GM12878 (cell line): ENCODE data around the gene PPIE. TPM values are rescaled to one million over a fixed set of nuclear protein-coding genes. Genes with fewer than 3 reads are reported as not detected.

Source experiments
- ATAC-seq: fragments of 200-7000 bp; cut with Tn5 transposase; 3 replicates; pipeline ENCODE4 v1.9.1; 2020; ENCODE audit warnings: mild to moderate bottlenecking, moderate library complexity
- BruUV-seq: library from RNA; stranded (reverse); fragments of 400-500 nt; replicated peaks from 2 replicates; lab custom pipeline; 2021; lab: Mats Ljungman, UMichigan
- CTCF ChIA-PET: fragments of 300-600 bp; sonication (Branson Sonifier 250); formaldehyde crosslinking; extraction: SDS; loops from one replicate; lab custom pipeline; 2021; ENCODE audit warnings: inconsistent platforms; lab: Yijun Ruan, JAX
- POLR2A ChIA-PET: fragments of 350-600 bp; formaldehyde crosslinking; extraction: SDS; loops from one replicate; lab custom pipeline; 2021; ENCODE audit warnings: inconsistent platforms; lab: Charles Lee
- RAD21 ChIA-PET: fragments of 300-600 bp; sonication (Branson Sonifier 250); formaldehyde crosslinking; loops from one replicate; lab custom pipeline; 2023; ENCODE audit warnings: antibody characterized with exemption; ENCODE audit not compliant: unreplicated experiment; lab: Charles Lee
- SMC1A ChIA-PET: fragments of 300-600 bp; sonication (Branson Sonifier 250); formaldehyde crosslinking; loops from one replicate; lab custom pipeline; 2023; ENCODE audit not compliant: unreplicated experiment, uncharacterized antibody; lab: Charles Lee
- DNase-seq: peaks from one replicate; pipeline ENCODE4 v3.0.0-alpha.2; 2011; ENCODE audit warnings: low read depth, low spot score
- FAIRE-seq: peaks from 3 replicates; lab custom pipeline; 2011; peaks lifted over from hg19 to GRCh38; lab: Jason Lieb, UNC
- H2AFZ ChIP-seq: 2 replicates; pipeline ENCODE4 v1.6.0; 2011; ENCODE audit warnings: low read depth, low read length, control low read depth; ENCODE audit not compliant: control insufficient read depth
- H3K27ac ChIP-seq: 2 replicates; pipeline ENCODE4 v1.5.1; 2011; ENCODE audit warnings: control low read depth; ENCODE audit not compliant: control insufficient read depth, insufficient read depth
- H3K27me3 ChIP-seq, 2 experiments: replicated peaks in 1 of 2; 2 replicates each; pipeline versions ENCODE4 v1.6.0 to v1.6.1; 2011; ENCODE audit warnings: low read length in 1 of 2; ENCODE audit not compliant: control insufficient read depth in 2 of 2, insufficient read depth in 2 of 2
- H3K36me3 ChIP-seq, 2 experiments: 2 replicates each; pipeline ENCODE4 v1.5.1; 2011; ENCODE audit warnings: low read length in 1 of 2; ENCODE audit not compliant: control insufficient read depth in 2 of 2, insufficient read depth in 2 of 2
- H3K4me1 ChIP-seq: 2 replicates; pipeline ENCODE4 v1.6.1; 2011; ENCODE audit warnings: mild to moderate bottlenecking, low read length, moderate library complexity, mixed read lengths; ENCODE audit not compliant: control insufficient read depth, insufficient read depth
- H3K4me2 ChIP-seq: 2 replicates; pipeline ENCODE4 v1.6.0; 2011; ENCODE audit warnings: control low read depth; ENCODE audit not compliant: control insufficient read depth, insufficient read depth
- H3K4me3 ChIP-seq: fragments of 200-600 bp; sonication (generic); 2 replicates; pipeline ENCODE4 v1.5.1; 2016
- H3K79me2 ChIP-seq: 2 replicates; pipeline ENCODE4 v1.6.0; 2011; ENCODE audit warnings: low read length; ENCODE audit not compliant: control insufficient read depth, insufficient read depth
- H3K9ac ChIP-seq: 2 replicates; pipeline ENCODE4 v1.8.0; 2011; ENCODE audit warnings: low read length, control low read depth, mixed read lengths; ENCODE audit not compliant: control insufficient read depth, insufficient read depth
- H3K9me3 ChIP-seq: replicated peaks from 3 replicates; pipeline ENCODE4 v1.5.1; 2011; ENCODE audit warnings: mild to moderate bottlenecking, low read length; ENCODE audit not compliant: control insufficient read depth, insufficient read depth
- H4K20me1 ChIP-seq: 2 replicates; pipeline ENCODE4 v1.6.0; 2011; ENCODE audit not compliant: control insufficient read depth, insufficient read depth
- BACH1 ChIP-seq: fragments of 450-650 bp; IDR thresholded peaks from 2 replicates; pipeline ENCODE4 v1.6.1; 2017; ENCODE audit warnings: mild to moderate bottlenecking, borderline replicate concordance
- CHD1 ChIP-seq: IDR thresholded peaks from 2 replicates; pipeline ENCODE4 v1.6.1; 2012; ENCODE audit warnings: low read depth, low read length, improper control_type of control experiment
- CHD4 ChIP-seq: fragments of 200-600 bp; sonication (generic); IDR thresholded peaks from 2 replicates; pipeline ENCODE4 v1.6.1; 2016; ENCODE audit warnings: mild to moderate bottlenecking
- EED ChIP-seq: sonication (generic); IDR thresholded peaks from 2 replicates; pipeline ENCODE4 v1.6.1; 2016; ENCODE audit warnings: antibody characterized with exemption, low read depth
- HCFC1 ChIP-seq: fragments of 150-350 bp; IDR thresholded peaks from 2 replicates; pipeline ENCODE4 v1.6.1; 2014; ENCODE audit warnings: low read length
- NBN ChIP-seq: fragments of 450-650 bp; IDR thresholded peaks from 2 replicates; pipeline ENCODE4 v1.6.1; 2016
- PAX5 ChIP-seq: IDR thresholded peaks from 2 replicates; pipeline ENCODE4 v1.6.1; 2011; ENCODE audit warnings: low read depth, low read length, borderline replicate concordance
- PML ChIP-seq: IDR thresholded peaks from 2 replicates; pipeline ENCODE4 v1.6.1; 2012; ENCODE audit warnings: low read length, inconsistent platforms
- POU2F2 ChIP-seq: IDR thresholded peaks from 3 replicates; pipeline ENCODE4 v1.6.1; 2011; ENCODE audit warnings: low read depth, mild to moderate bottlenecking, low read length, borderline replicate concordance
- SIN3A ChIP-seq: IDR thresholded peaks from 2 replicates; pipeline ENCODE4 v1.6.1; 2012; ENCODE audit warnings: low read depth, low read length, improper control_type of control experiment
- SUPT20H ChIP-seq: IDR thresholded peaks from 2 replicates; pipeline ENCODE4 v1.6.1; 2011; ENCODE audit warnings: low read depth, mild to moderate bottlenecking, low read length, moderate library complexity, borderline replicate concordance; ENCODE audit not compliant: control insufficient read depth
- ZZZ3 ChIP-seq: IDR thresholded peaks from 2 replicates; pipeline ENCODE4 v1.6.1; 2011; ENCODE audit warnings: low read depth; ENCODE audit not compliant: control insufficient read depth, insufficient read length
- in situ Hi-C: fragments of 300-500 bp; cut with MboI; formaldehyde crosslinking; loops from 9 replicates; pipeline ENCODE4 v1.14.3; 2018; ENCODE audit warnings: mixed read lengths
- intact Hi-C: fragments of 100-400 bp; cut with micrococcal nuclease; formaldehyde crosslinking; loops from one replicate; pipeline ENCODE4 v1.14.2; 2022; ENCODE audit not compliant: unreplicated experiment
- polyA plus RNA-seq, 11 experiments: library from polyadenylated mRNA; depleted of rRNA in 4 of 11; unstranded in 6 of 11; stranded (reverse) in 5 of 11; fragments of >200 nt; fragmentation: Nextera tagmentation in 4 of 11; fragmentation: Illumina TruSeq in 1 of 11; extraction: Ambion mirVana in 4 of 11; extraction: Trizol in 1 of 11; gene quantifications; 1 replicate in 1 of 11; 2 replicates in 10 of 11; pipeline versions ENCODE4 v1.2.1 to v1.2.3, GENCODE V29; 2011 to 2016; ENCODE audit warnings: inconsistent platforms in 2 of 11, missing spikeins in 2 of 11, low read depth in 1 of 11
- total RNA-seq, 4 experiments: library from RNA; depleted of rRNA in 3 of 4; stranded (reverse); fragments of >200 nt in 3 of 4; fragmentation: Illumina TruSeq in 1 of 4; extraction: Trizol in 1 of 4; gene quantifications; 2 replicates each; pipeline versions ENCODE4 v1.2.1 to v1.2.3, GENCODE V29; 2013 to 2021
- TF ChIP-seq, protein P1 (sequence below): IDR thresholded peaks from 2 replicates; pipeline ENCODE4 v1.6.1; 2011; ENCODE audit warnings: borderline replicate concordance, low read depth, mild to moderate bottlenecking, moderate library complexity, low read length; ENCODE audit not compliant: insufficient read depth, poor library complexity, severe bottlenecking
- TF ChIP-seq, protein P2 (sequence below), 3 experiments: IDR thresholded peaks in 2 of 3; conservative IDR thresholded peaks in 1 of 3; 2 replicates each; pipeline ENCODE4 v1.5.1; 2011; ENCODE audit warnings: low read depth in 3 of 3, low read length in 3 of 3, mild to moderate bottlenecking in 3 of 3, control low read depth in 2 of 3, moderate library complexity in 2 of 3, inconsistent platforms in 1 of 3, mixed read lengths in 1 of 3; ENCODE audit not compliant: control insufficient read depth in 2 of 3, insufficient read depth in 1 of 3; ENCODE audit errors: extremely low read depth in 1 of 3
- TF ChIP-seq, protein P3 (sequence below): fragments of 450-650 bp; IDR thresholded peaks from 2 replicates; pipeline ENCODE4 v1.6.1; 2017; ENCODE audit warnings: mild to moderate bottlenecking, moderate library complexity

PPIE gene
- total and polyA plus RNA-seq, 10 of the 15 experiments (the other 5 are each of a cell fraction or from before 2014, with no cell fraction given) = 36.6 to 163 (median 70.1) TPM

DNA sequence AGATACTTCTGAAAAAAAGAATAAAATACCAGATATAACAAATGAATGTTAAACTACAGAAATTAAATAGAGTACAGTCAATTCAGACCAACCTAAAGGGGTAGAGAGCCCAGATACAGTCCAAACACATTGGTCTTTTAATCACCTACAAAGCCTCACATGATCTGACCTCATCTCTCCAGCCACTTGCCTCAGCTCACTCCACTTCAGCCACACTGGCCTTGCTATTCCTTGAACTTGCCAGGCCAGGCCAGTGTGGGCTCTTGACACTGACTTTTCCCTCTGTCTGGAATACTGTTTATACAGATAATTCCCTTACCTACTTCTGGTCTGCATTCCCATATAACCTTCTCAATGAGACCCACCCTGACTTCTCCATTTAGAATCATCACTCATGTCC, 17.0 kb upstream of the PPIE start:
- ChIA-PET SMC1A (interaction anchor here (1.3 to 2.2 kb wide), 2 partner anchors 78 to 116 kb away, joined by 3 to 8 read pairs; no protein-coding TSS in a partner anchor), CTCF (interaction anchor here (1.3 to 4.7 kb wide), 4 partner anchors 49 to 115 kb away, joined by 4 to 35 read pairs (median 16); partner anchors contain the start of gene NT5C1A), POLR2A (no interaction called here), RAD21 (no interaction called here)
- Histone ChIP-seq H2AFZ (no peak overlapping the region), H3K9me3 (no peaks in the 10 kb centered on the region)
- no TSS peak for BruUV-seq
- no peak for TF ChIP-seq NBN
- no peak for TF ChIP-seq SUPT20H
- no peak for TF ChIP-seq ZZZ3
- no peak for TF ChIP-seq EED
- TF ChIP-seq BACH1 = no peak
- TF ChIP-seq POU2F2 = no peak
- no peak for TF ChIP-seq CHD1
- TF ChIP-seq HCFC1 = no peak
- TF ChIP-seq, protein P1, sequence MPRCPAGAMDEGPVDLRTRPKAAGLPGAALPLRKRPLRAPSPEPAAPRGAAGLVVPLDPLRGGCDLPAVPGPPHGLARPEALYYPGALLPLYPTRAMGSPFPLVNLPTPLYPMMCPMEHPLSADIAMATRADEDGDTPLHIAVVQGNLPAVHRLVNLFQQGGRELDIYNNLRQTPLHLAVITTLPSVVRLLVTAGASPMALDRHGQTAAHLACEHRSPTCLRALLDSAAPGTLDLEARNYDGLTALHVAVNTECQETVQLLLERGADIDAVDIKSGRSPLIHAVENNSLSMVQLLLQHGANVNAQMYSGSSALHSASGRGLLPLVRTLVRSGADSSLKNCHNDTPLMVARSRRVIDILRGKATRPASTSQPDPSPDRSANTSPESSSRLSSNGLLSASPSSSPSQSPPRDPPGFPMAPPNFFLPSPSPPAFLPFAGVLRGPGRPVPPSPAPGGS = no peak
- no peak for TF ChIP-seq PAX5
- TF ChIP-seq, protein P2, sequence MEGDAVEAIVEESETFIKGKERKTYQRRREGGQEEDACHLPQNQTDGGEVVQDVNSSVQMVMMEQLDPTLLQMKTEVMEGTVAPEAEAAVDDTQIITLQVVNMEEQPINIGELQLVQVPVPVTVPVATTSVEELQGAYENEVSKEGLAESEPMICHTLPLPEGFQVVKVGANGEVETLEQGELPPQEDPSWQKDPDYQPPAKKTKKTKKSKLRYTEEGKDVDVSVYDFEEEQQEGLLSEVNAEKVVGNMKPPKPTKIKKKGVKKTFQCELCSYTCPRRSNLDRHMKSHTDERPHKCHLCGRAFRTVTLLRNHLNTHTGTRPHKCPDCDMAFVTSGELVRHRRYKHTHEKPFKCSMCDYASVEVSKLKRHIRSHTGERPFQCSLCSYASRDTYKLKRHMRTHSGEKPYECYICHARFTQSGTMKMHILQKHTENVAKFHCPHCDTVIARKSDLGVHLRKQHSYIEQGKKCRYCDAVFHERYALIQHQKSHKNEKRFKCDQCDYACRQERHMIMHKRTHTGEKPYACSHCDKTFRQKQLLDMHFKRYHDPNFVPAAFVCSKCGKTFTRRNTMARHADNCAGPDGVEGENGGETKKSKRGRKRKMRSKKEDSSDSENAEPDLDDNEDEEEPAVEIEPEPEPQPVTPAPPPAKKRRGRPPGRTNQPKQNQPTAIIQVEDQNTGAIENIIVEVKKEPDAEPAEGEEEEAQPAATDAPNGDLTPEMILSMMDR (IDR thresholded peaks at IDR 0.05 in 2 of 3, conservative IDR thresholded peaks at IDR 0.05 in 1 of 3; ENCODE audit: control insufficient read depth in 2 of 3, extremely low read depth in 1 of 3, insufficient read depth in 1 of 3, low read depth in 3 of 3, low read length in 3 of 3) = no peak
- TF ChIP-seq CHD4 = no peak
- no peak for TF ChIP-seq PML
- TF ChIP-seq SIN3A = no peak
- TF ChIP-seq, protein P3, sequence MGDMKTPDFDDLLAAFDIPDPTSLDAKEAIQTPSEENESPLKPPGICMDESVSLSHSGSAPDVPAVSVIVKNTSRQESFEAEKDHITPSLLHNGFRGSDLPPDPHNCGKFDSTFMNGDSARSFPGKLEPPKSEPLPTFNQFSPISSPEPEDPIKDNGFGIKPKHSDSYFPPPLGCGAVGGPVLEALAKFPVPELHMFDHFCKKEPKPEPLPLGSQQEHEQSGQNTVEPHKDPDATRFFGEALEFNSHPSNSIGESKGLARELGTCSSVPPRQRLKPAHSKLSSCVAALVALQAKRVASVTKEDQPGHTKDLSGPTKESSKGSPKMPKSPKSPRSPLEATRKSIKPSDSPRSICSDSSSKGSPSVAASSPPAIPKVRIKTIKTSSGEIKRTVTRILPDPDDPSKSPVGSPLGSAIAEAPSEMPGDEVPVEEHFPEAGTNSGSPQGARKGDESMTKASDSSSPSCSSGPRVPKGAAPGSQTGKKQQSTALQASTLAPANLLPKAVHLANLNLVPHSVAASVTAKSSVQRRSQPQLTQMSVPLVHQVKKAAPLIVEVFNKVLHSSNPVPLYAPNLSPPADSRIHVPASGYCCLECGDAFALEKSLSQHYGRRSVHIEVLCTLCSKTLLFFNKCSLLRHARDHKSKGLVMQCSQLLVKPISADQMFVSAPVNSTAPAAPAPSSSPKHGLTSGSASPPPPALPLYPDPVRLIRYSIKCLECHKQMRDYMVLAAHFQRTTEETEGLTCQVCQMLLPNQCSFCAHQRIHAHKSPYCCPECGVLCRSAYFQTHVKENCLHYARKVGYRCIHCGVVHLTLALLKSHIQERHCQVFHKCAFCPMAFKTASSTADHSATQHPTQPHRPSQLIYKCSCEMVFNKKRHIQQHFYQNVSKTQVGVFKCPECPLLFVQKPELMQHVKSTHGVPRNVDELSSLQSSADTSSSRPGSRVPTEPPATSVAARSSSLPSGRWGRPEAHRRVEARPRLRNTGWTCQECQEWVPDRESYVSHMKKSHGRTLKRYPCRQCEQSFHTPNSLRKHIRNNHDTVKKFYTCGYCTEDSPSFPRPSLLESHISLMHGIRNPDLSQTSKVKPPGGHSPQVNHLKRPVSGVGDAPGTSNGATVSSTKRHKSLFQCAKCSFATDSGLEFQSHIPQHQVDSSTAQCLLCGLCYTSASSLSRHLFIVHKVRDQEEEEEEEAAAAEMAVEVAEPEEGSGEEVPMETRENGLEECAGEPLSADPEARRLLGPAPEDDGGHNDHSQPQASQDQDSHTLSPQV = no peak
- TF ChIP-seq, all 136 proteins: peak for 0
- no peak for FAIRE-seq
- Histone ChIP-seq H3K27me3 (no peaks in the 10 kb centered on the region), H3K4me1 (no peaks in the 10 kb centered on the region), H3K27ac (no peak overlapping the region), H3K4me3 (no peak overlapping the region), H4K20me1 (no peaks in the 10 kb centered on the region), H3K9ac (no peak overlapping the region), H3K36me3 (no peaks in the 10 kb centered on the region), H3K79me2 (no peaks in the 10 kb centered on the region), H3K4me2 (no peak overlapping the region)
- ATAC-seq = no peak
- DNase-seq = no peak
- in situ Hi-C loops (loop anchor here (5.0 kb wide), 1 partner anchor 114 kb away; no protein-coding TSS in a partner anchor), intact Hi-C loops (loop anchor here (2.0 to 10.0 kb wide), 3 partner anchors 49 to 257 kb away; partner anchors contain the start of gene NT5C1A)
